Bronchial epithelial cell (primary cell): Measurements from ENCODE around the gene PNPLA7. TPM values are rescaled to one million over a fixed set of nuclear protein-coding genes. Genes with fewer than 3 reads are reported as not detected.

ENCODE experiments used
- DNase-seq: peaks from one replicate; pipeline ENCODE4 v3.0.0-alpha.2; 2010; ENCODE audit warnings: low read depth
- FAIRE-seq: peaks from 2 replicates; lab custom pipeline; 2011; peaks lifted over from hg19 to GRCh38; lab: Jason Lieb, UNC
- H3K27me3 ChIP-seq: 2 replicates; pipeline ENCODE4 v1.5.1; 2011; ENCODE audit warnings: low read length; ENCODE audit not compliant: control insufficient read depth, insufficient read depth
- H3K36me3 ChIP-seq: 2 replicates; pipeline ENCODE4 v1.5.1; 2011; ENCODE audit warnings: low read length; ENCODE audit not compliant: control insufficient read depth, insufficient read depth
- H3K4me3 ChIP-seq: 2 replicates; pipeline ENCODE4 v1.5.1; 2011; ENCODE audit warnings: mild to moderate bottlenecking, low read depth, low read length, control low read depth
- CTCF ChIP-seq: IDR thresholded peaks from 2 replicates; pipeline ENCODE4 v1.5.1; 2011; ENCODE audit warnings: mild to moderate bottlenecking, moderate library complexity, low read length, control low read depth, inconsistent platforms; ENCODE audit not compliant: insufficient read depth, severe bottlenecking
- total RNA-seq: library from RNA; depleted of rRNA; stranded (reverse); fragments of >200 nt; gene quantifications from 2 replicates; pipeline ENCODE4 v1.2.1, GENCODE V29; 2014

Gene PNPLA7
- total RNA-seq, 1 donor from 2014 or later: 0.26 TPM

GRCh38 chr9:137445930-137446431, 104.2 kb downstream of the PNPLA7 start:
- Histone ChIP-seq H3K27me3 (no peaks in the 10 kb centered on the region), H3K4me3 (no peak overlapping the region), H3K36me3 (peaks cover 4% of the 10 kb centered on the region)
- FAIRE-seq: no peak
- no peak for DNase-seq
- TF ChIP-seq CTCF: no peak

GRCh38 chr9:137445275-137445807, 104.9 kb downstream of the PNPLA7 start:
- FAIRE-seq: no peak

GRCh38 chr9:137444106-137444790, 106.0 kb downstream of the PNPLA7 start:
- FAIRE-seq (no peak), DNase-seq (no peak)
- no peak overlapping the region for H3K4me3 ChIP-seq
- H3K27me3 ChIP-seq: no peaks in the 10 kb centered on the region
- TF ChIP-seq CTCF: no peak
- peaks cover under 1% of the 10 kb centered on the region for H3K36me3 ChIP-seq

More at GRCh38 chr9:137445275-137445807, 104.9 kb downstream of the PNPLA7 start:
- peak; percentile 83 for TF ChIP-seq CTCF
- Histone ChIP-seq H3K36me3 (peaks cover 4% of the 10 kb centered on the region), H3K4me3 (no peak overlapping the region), H3K27me3 (no peaks in the 10 kb centered on the region)
- peak; percentile 82 for DNase-seq

GRCh38 chr9:137441935-137442321, 108.3 kb downstream of the PNPLA7 start:
- TF ChIP-seq CTCF: no peak
- H3K27me3 ChIP-seq: no peaks in the 10 kb centered on the region
- FAIRE-seq (no peak), DNase-seq (no peak)
- H3K4me3 ChIP-seq: no peak overlapping the region
- no peaks in the 10 kb centered on the region for H3K36me3 ChIP-seq

GRCh38 chr9:137441289-137441934, 108.8 kb downstream of the PNPLA7 start, which contains the start of gene ENTPD8:
TSS of gene ENTPD8 (minus strand) at chr9:137441357. CDS start at chr9:137438285, 3,072 bp downstream.
- H3K4me3 ChIP-seq: peak within 1 kb of the TSS; percentile 17
- H3K36me3 ChIP-seq: no peaks in the 10 kb centered on the region
- no peak for DNase-seq
- TF ChIP-seq CTCF: no peak
- no peak for FAIRE-seq
- H3K27me3 ChIP-seq: no peaks in the 10 kb centered on the region
